ENCODE data around the gene KLK1. TPM values are rescaled to one million over a fixed set of nuclear protein-coding genes. Genes with fewer than 3 reads are reported as not detected.

The KLK1 gene
- total and polyA plus RNA-seq, 2 of the 13 experiments (the other 11 are each of a cell fraction or from before 2014, with no cell fraction given) = not detected

GRCh38 chr19:50791594-50792271 lies 31.9 kb downstream of the KLK1 start (continued):
- TF ChIP-seq, protein P1, sequence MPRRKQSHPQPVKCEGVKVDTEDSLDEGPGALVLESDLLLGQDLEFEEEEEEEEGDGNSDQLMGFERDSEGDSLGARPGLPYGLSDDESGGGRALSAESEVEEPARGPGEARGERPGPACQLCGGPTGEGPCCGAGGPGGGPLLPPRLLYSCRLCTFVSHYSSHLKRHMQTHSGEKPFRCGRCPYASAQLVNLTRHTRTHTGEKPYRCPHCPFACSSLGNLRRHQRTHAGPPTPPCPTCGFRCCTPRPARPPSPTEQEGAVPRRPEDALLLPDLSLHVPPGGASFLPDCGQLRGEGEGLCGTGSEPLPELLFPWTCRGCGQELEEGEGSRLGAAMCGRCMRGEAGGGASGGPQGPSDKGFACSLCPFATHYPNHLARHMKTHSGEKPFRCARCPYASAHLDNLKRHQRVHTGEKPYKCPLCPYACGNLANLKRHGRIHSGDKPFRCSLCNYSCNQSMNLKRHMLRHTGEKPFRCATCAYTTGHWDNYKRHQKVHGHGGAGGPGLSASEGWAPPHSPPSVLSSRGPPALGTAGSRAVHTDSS (CRISPR knock-in tag; conservative IDR thresholded peaks at IDR 0.05) = no peak
- TF ChIP-seq GZF1 (CRISPR knock-in tag; IDR thresholded peaks at IDR 0.05) (0 out of 2 replicates have a peak, but pooled peaks have one; percentile 2), NBN (conservative IDR thresholded peaks at IDR 0.05) (no peak), ZNF326 (CRISPR knock-in tag; IDR thresholded peaks at IDR 0.05; ENCODE audit: borderline replicate concordance) (no peak), SALL2 (CRISPR knock-in tag; IDR thresholded peaks at IDR 0.05) (no peak), ZNF788 (CRISPR knock-in tag; IDR thresholded peaks at IDR 0.05; ENCODE audit: borderline replicate concordance) (no peak; the same call in 1 of the 2 replicates), ZNF253 (CRISPR knock-in tag; IDR thresholded peaks at IDR 0.05; ENCODE audit: borderline replicate concordance) (no peak), ZNF564 (CRISPR knock-in tag; IDR thresholded peaks at IDR 0.05) (no peak), JDP2 (CRISPR knock-in tag; IDR thresholded peaks at IDR 0.05; ENCODE audit: borderline replicate concordance) (no peak), GATAD1 (CRISPR knock-in tag; IDR thresholded peaks at IDR 0.05) (no peak), GFI1 (CRISPR knock-in tag; IDR thresholded peaks at IDR 0.05; ENCODE audit: borderline replicate concordance) (no peak), NCOA1 (CRISPR knock-in tag; IDR thresholded peaks at IDR 0.05) (no peak), EP300 (IDR thresholded peaks at IDR 0.05; ENCODE audit: low read depth in 2 of 2, low read length in 2 of 2) (no peak), EP300 (CRISPR knock-in tag; IDR thresholded peaks at IDR 0.05; ENCODE audit: borderline replicate concordance) (no peak), ZNF205 (CRISPR knock-in tag; IDR thresholded peaks at IDR 0.05) (no peak), ZNF720 (CRISPR knock-in tag; IDR thresholded peaks at IDR 0.05) (no peak), ZNF558 (CRISPR knock-in tag; IDR thresholded peaks at IDR 0.05; ENCODE audit: borderline replicate concordance) (0 out of 2 replicates have a peak, but pooled peaks have one; percentile 31), ZNF180 (CRISPR knock-in tag; IDR thresholded peaks at IDR 0.05; ENCODE audit: borderline replicate concordance, low read depth) (no peak), NCOA2 (CRISPR knock-in tag; IDR thresholded peaks at IDR 0.05) (no peak), PAWR (CRISPR knock-in tag; IDR thresholded peaks at IDR 0.05; ENCODE audit: borderline replicate concordance) (no peak), TFE3 (CRISPR knock-in tag; IDR thresholded peaks at IDR 0.05) (no peak)
- TF ChIP-seq, protein P2, sequence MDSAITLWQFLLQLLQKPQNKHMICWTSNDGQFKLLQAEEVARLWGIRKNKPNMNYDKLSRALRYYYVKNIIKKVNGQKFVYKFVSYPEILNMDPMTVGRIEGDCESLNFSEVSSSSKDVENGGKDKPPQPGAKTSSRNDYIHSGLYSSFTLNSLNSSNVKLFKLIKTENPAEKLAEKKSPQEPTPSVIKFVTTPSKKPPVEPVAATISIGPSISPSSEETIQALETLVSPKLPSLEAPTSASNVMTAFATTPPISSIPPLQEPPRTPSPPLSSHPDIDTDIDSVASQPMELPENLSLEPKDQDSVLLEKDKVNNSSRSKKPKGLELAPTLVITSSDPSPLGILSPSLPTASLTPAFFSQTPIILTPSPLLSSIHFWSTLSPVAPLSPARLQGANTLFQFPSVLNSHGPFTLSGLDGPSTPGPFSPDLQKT (CRISPR knock-in tag; IDR thresholded peaks at IDR 0.05; ENCODE audit: borderline replicate concordance) = no peak
- TF ChIP-seq, protein P3, sequence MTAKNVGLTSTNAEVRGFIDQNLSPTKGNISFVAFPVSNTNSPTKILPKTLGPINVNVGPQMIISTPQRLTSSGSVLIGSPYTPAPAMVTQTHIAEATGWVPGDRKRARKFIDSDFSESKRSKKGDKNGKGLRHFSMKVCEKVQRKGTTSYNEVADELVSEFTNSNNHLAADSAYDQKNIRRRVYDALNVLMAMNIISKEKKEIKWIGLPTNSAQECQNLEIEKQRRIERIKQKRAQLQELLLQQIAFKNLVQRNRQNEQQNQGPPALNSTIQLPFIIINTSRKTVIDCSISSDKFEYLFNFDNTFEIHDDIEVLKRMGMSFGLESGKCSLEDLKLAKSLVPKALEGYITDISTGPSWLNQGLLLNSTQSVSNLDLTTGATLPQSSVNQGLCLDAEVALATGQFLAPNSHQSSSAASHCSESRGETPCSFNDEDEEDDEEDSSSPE (CRISPR knock-in tag; IDR thresholded peaks at IDR 0.05) = no peak
- TF ChIP-seq, protein P4, sequence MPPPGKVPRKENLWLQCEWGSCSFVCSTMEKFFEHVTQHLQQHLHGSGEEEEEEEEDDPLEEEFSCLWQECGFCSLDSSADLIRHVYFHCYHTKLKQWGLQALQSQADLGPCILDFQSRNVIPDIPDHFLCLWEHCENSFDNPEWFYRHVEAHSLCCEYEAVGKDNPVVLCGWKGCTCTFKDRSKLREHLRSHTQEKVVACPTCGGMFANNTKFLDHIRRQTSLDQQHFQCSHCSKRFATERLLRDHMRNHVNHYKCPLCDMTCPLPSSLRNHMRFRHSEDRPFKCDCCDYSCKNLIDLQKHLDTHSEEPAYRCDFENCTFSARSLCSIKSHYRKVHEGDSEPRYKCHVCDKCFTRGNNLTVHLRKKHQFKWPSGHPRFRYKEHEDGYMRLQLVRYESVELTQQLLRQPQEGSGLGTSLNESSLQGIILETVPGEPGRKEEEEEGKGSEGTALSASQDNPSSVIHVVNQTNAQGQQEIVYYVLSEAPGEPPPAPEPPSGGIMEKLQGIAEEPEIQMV (CRISPR knock-in tag; IDR thresholded peaks at IDR 0.05; ENCODE audit: low read depth) = no peak

All from HepG2 (cell line).